ENCODE data around the gene PIGV. TPM values are rescaled to one million over a fixed set of nuclear protein-coding genes. Genes with fewer than 3 reads are reported as not detected.
"Not testable (repeated sequence)": the region's sequence is repeated elsewhere in the genome, so short reads cannot be mapped to it uniquely, and the experiment has no call there.

The PIGV gene
- total and polyA plus RNA-seq, 4 donors = 6.8 to 10.9 (median 8.6) TPM

DNA sequence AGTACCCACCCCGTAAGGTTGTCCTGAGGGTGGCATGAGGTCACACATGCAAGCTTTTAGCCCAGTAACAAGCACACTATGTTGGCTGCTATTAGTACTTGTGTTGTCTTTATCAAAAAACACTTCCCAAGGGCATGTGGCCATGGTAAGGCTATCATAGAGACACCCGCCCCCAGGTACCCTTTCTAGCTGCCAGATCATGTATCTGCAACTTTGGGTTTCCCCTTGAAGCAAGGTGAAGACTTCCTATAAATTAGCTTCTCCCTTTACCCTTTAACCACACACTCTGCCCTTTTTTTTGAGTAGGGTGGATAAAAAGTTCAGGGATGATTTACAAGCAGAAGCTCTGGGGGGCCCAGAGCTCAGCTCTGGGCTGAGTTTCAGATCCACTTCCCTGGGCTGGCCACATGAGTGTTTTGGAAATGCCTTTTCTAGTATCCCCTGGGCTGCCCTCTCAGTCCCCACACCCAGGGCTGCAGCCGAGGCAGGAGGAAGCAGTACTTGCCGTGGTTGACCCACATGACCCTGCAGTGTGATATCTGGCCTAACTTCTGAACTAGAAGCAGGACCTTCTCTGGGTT is 40.8 kb downstream of the PIGV start:
- Histone ChIP-seq H3K4me3 (ENCODE audit: low read length in 2 of 2) (no peak overlapping the region), H3K9me3 (ENCODE audit: control insufficient read depth, low read length) (no peaks in the 10 kb centered on the region), H3K36me3 (ENCODE audit: control insufficient read depth in 1 of 2, insufficient read depth in 2 of 2, low read length in 1 of 2) (peaks cover 0 to 4% of the 10 kb centered on the region in 2 donors), H3K4me1 (ENCODE audit: control insufficient read depth in 1 of 2, insufficient read depth in 2 of 2, low read length in 2 of 2) (no peaks in the 10 kb centered on the region), H3K27ac (ENCODE audit: low read depth in 1 of 2, low read length in 2 of 2) (no peak overlapping the region), H3K27me3 (ENCODE audit: control insufficient read depth in 1 of 2, insufficient read depth in 2 of 2, low read length in 1 of 2) (no peaks in the 10 kb centered on the region)
- WGBS, 2 donors = 53 to 55% methylated on average over 4 of the region's 4 CpGs
- ATAC-seq (ENCODE audit: low FRiP score) = no peak
- intact Hi-C loops (cut with DNase I) = no loop called here
- peak in 1 of 2 donors; percentile 74 for DNase-seq

DNA sequence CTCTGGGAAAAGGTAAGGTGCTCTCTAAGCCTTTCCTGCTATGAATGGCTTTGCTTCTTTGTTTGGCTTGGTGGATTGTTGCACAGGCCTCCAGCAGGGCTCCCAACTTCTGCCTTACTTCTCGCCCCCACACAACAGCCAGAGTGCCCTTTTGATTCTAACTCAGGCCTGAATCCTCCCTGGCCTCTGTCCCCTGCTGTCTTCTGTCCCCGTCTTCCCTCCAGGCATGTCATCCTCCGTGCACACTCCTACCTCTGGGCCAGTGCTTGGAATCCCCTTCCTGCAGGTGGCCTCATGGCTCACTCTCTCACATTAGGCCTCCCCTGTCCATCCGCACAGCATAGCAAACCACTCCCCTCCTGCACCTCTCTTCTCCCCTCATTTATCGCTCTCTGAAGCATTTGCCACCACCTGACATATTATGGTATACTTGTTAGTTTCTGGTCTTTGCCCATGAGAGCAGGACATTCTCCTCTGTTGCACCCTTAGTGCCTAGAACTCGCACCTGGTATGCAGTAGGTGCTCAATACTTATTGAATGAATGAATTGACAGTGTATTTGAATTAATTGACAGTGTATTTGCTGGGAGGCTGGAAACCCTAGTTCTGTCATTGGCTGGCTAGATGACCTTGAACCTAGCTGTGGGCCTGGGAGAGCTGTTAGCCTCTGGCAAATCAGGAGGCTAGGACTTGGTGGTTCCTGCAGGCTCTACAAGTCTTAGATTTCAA is 41.6 kb downstream of the PIGV start:
- Histone ChIP-seq H3K9me3 (ENCODE audit: control insufficient read depth, low read length) (no peaks in the 10 kb centered on the region), H3K4me1 (ENCODE audit: control insufficient read depth in 1 of 2, insufficient read depth in 2 of 2, low read length in 2 of 2) (no peaks in the 10 kb centered on the region), H3K4me3 (ENCODE audit: low read length in 2 of 2) (no peak overlapping the region), H3K36me3 (ENCODE audit: control insufficient read depth in 1 of 2, insufficient read depth in 2 of 2, low read length in 1 of 2) (peaks cover 0 to 9% of the 10 kb centered on the region in 2 donors), H3K27ac (ENCODE audit: low read depth in 1 of 2, low read length in 2 of 2) (no peak overlapping the region), H3K27me3 (ENCODE audit: control insufficient read depth in 1 of 2, insufficient read depth in 2 of 2, low read length in 1 of 2) (no peaks in the 10 kb centered on the region)
- ATAC-seq (ENCODE audit: low FRiP score) (no peak), DNase-seq (no peak)
- WGBS, 2 donors = 84 to 87% methylated on average over 6 of the region's 6 CpGs
- intact Hi-C loops (cut with DNase I) = no loop called here

- Histone ChIP-seq H3K4me1 (ENCODE audit: control insufficient read depth in 1 of 2, insufficient read depth in 2 of 2, low read length in 2 of 2) (no peaks in the 10 kb centered on the region), H3K36me3 (ENCODE audit: control insufficient read depth in 1 of 2, insufficient read depth in 2 of 2, low read length in 1 of 2) (peaks cover 0 to 18% of the 10 kb centered on the region in 2 donors), H3K4me3 (ENCODE audit: low read length in 2 of 2) (no peak overlapping the region), H3K27ac (ENCODE audit: low read depth in 1 of 2, low read length in 2 of 2) (no peak overlapping the region), H3K9me3 (ENCODE audit: control insufficient read depth, low read length) (no peaks in the 10 kb centered on the region), H3K27me3 (ENCODE audit: control insufficient read depth in 1 of 2, insufficient read depth in 2 of 2, low read length in 1 of 2) (no peaks in the 10 kb centered on the region)
- DNase-seq (no peak), ATAC-seq (ENCODE audit: low FRiP score) (no peak)
- intact Hi-C loops (cut with DNase I) = no loop called here
- 94 to 96% methylated on average over 3 of the region's 3 CpGs for WGBS, 2 donors
These were observed 43.3 kb downstream of the PIGV start for GRCh38 chr1:26831059-26831458.

DNA sequence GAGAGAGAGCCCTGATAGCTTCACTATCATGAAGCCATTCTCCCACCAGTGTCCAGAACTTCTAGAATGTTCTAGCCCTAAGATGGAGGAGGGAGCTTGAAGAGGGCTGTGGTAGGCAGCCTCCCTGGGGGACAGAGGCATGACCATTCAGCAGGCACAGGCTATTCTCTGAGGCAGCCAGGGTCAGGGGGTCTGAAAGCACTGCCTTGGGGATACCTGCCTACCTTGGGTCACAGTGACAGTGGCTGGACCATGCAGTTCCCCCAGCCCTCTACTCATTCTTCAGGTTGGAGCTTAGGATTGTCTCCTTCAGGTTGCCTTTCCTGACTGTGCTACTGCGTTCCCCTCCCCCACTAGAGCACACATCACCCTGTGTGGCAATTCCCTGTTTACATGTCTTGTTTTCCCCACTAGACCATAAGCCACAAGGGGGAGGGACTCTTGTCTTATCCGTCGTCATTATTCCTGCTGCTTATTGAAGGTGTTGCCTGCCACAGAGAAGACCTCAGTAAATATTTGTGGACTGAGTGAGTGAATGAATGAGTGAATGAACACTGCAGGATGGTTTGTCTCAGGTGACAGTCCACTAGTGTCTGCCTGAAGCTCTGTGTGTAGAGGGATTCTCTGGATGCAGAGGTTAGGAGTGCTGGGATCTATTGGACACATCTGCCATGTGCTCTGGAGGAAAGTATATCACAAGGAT is 43.9 kb downstream of the PIGV start:
- H3K4me3 ChIP-seq (ENCODE audit: low read length in 2 of 2) = no peak overlapping the region
- no peak for DNase-seq
- WGBS, 2 donors = 66 to 71% methylated on average over 3 of the region's 3 CpGs
- peaks cover 0 to 18% of the 10 kb centered on the region in 2 donors for H3K36me3 ChIP-seq (ENCODE audit: control insufficient read depth in 1 of 2, insufficient read depth in 2 of 2, low read length in 1 of 2)
- no peaks in the 10 kb centered on the region for H3K9me3 ChIP-seq (ENCODE audit: control insufficient read depth, low read length)
- no peaks in the 10 kb centered on the region for H3K27me3 ChIP-seq (ENCODE audit: control insufficient read depth in 1 of 2, insufficient read depth in 2 of 2, low read length in 1 of 2)
- no peak for ATAC-seq (ENCODE audit: low FRiP score)
- intact Hi-C loops (cut with DNase I) = no loop called here
- no peaks in the 10 kb centered on the region for H3K4me1 ChIP-seq (ENCODE audit: control insufficient read depth in 1 of 2, insufficient read depth in 2 of 2, low read length in 2 of 2)
- no peak overlapping the region for H3K27ac ChIP-seq (ENCODE audit: low read depth in 1 of 2, low read length in 2 of 2)

GRCh38 chr1:26832249-26832960 is 44.7 kb downstream of the PIGV start:
- DNase-seq = peak in 1 of 2 donors; percentile 38
- intact Hi-C loops (cut with DNase I) = no loop called here
- Histone ChIP-seq H3K4me3 (ENCODE audit: low read length in 2 of 2) (no peak overlapping the region), H3K27me3 (ENCODE audit: control insufficient read depth in 1 of 2, insufficient read depth in 2 of 2, low read length in 1 of 2) (no peaks in the 10 kb centered on the region), H3K36me3 (ENCODE audit: control insufficient read depth in 1 of 2, insufficient read depth in 2 of 2, low read length in 1 of 2) (peaks cover 0 to 18% of the 10 kb centered on the region in 2 donors), H3K27ac (ENCODE audit: low read depth in 1 of 2, low read length in 2 of 2) (no peak overlapping the region), H3K4me1 (ENCODE audit: control insufficient read depth in 1 of 2, insufficient read depth in 2 of 2, low read length in 2 of 2) (no peaks in the 10 kb centered on the region), H3K9me3 (ENCODE audit: control insufficient read depth, low read length) (no peaks in the 10 kb centered on the region)
- no peak for ATAC-seq (ENCODE audit: low FRiP score)
- 86 to 89% methylated on average over 16 of the region's 16 CpGs for WGBS, 2 donors

- no peak for ATAC-seq (ENCODE audit: low FRiP score)
- 86% methylated on average over 23 of the region's 23 CpGs for WGBS, 2 donors
- Histone ChIP-seq H3K27me3 (ENCODE audit: control insufficient read depth in 1 of 2, insufficient read depth in 2 of 2, low read length in 1 of 2) (no peaks in the 10 kb centered on the region), H3K9me3 (ENCODE audit: control insufficient read depth, low read length) (no peaks in the 10 kb centered on the region), H3K4me1 (ENCODE audit: control insufficient read depth in 1 of 2, insufficient read depth in 2 of 2, low read length in 2 of 2) (no peaks in the 10 kb centered on the region), H3K27ac (ENCODE audit: low read depth in 1 of 2, low read length in 2 of 2) (no peak overlapping the region), H3K4me3 (ENCODE audit: low read length in 2 of 2) (no peak overlapping the region), H3K36me3 (ENCODE audit: control insufficient read depth in 1 of 2, insufficient read depth in 2 of 2, low read length in 1 of 2) (peaks cover 0 to 19% of the 10 kb centered on the region in 2 donors)
- DNase-seq = peak in 1 of 2 donors; percentile 75
- intact Hi-C loops (cut with DNase I) = no loop called here
These were observed 46.0 kb downstream of the PIGV start for GRCh38 chr1:26833432-26834405.

DNA sequence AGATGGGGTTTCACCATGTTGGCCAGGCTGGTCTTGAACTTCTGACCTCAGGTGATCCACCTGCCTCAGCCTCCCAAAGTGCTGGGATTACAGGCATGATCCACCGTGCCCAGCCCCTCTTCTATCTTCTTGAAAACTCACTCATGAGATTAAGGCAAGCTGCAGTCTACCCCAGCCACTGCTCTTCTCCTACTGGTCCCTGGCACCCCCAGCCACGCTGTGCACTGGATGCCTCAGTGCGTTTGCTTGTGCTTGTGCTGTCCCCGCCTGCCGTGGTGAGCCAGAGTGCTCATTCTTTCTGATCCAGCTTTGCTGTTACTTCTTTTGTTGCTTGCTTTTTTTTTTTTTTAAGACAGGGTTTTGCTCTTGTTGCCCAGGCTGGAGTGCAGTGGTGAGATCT is 49.9 kb downstream of the PIGV start:
- H3K27ac ChIP-seq (ENCODE audit: low read depth in 1 of 2, low read length in 2 of 2); H3K4me1 ChIP-seq (ENCODE audit: control insufficient read depth in 1 of 2, insufficient read depth in 2 of 2, low read length in 2 of 2); H3K4me3 ChIP-seq (ENCODE audit: low read length in 2 of 2); intact Hi-C loops (cut with DNase I); DNase-seq; H3K9me3 ChIP-seq (ENCODE audit: control insufficient read depth, low read length); ATAC-seq (ENCODE audit: low FRiP score); H3K27me3 ChIP-seq (ENCODE audit: control insufficient read depth in 1 of 2, insufficient read depth in 2 of 2, low read length in 1 of 2): not testable (repeated sequence)
- peaks cover 0 to 17% of the 10 kb centered on the region in 2 donors for H3K36me3 ChIP-seq (ENCODE audit: control insufficient read depth in 1 of 2, insufficient read depth in 2 of 2, low read length in 1 of 2)
- 82 to 88% methylated on average over 5 of the region's 5 CpGs for WGBS, 2 donors
